SK-N-SH treated with all-trans-retinoic acid at 6 μM for 48 hours (cell line): Measurements from ENCODE around the gene WDR20.

Source experiments
- ATAC-seq: fragments of 200-7000 bp; cut with Tn5 transposase; 3 replicates; pipeline ENCODE4 v1.9.1; 2020; ENCODE audit warnings: mild to moderate bottlenecking, moderate library complexity
- ARNTL ChIP-seq: fragments of 450-650 bp; formaldehyde crosslinking; IDR thresholded peaks from 2 replicates; pipeline ENCODE4 v1.5.0; 2020; ENCODE audit warnings: low read depth, mild to moderate bottlenecking, moderate library complexity, borderline replicate concordance
- BACH2 ChIP-seq: fragments of 250-450 bp; sonication (Bioruptor Pico); IDR thresholded peaks from 2 replicates; pipeline ENCODE4 v1.9.0; 2021; ENCODE audit warnings: mild to moderate bottlenecking, borderline replicate concordance
- CSDC2 ChIP-seq: fragments of 250-450 bp; sonication (Bioruptor Pico); IDR thresholded peaks from 2 replicates; pipeline ENCODE4 v1.5.0; 2020; ENCODE audit warnings: mild to moderate bottlenecking, moderate library complexity
- CSRNP3 ChIP-seq: fragments of 250-450 bp; sonication (Bioruptor Pico); IDR thresholded peaks from 2 replicates; pipeline ENCODE4 v1.5.1; 2021; ENCODE audit warnings: mild to moderate bottlenecking, moderate library complexity
- GLIS3 ChIP-seq: fragments of 250-450 bp; sonication (Bioruptor Pico); IDR thresholded peaks from 2 replicates; pipeline ENCODE4 v1.5.0; 2020; ENCODE audit warnings: mild to moderate bottlenecking, moderate library complexity
- PATZ1 ChIP-seq: fragments of 250-450 bp; sonication (Bioruptor Pico); IDR thresholded peaks from 2 replicates; pipeline ENCODE4 v1.8.0; 2020; ENCODE audit warnings: mild to moderate bottlenecking, moderate library complexity, borderline replicate concordance
- POU6F1 ChIP-seq: fragments of 250-450 bp; sonication (Bioruptor Pico); IDR thresholded peaks from 2 replicates; pipeline ENCODE4 v1.8.0; 2021; ENCODE audit warnings: low read depth, mild to moderate bottlenecking, moderate library complexity, borderline replicate concordance
- TCF4 ChIP-seq: fragments of 250-450 bp; sonication (Bioruptor Pico); IDR thresholded peaks from 2 replicates; pipeline ENCODE4 v1.8.0; 2021; ENCODE audit warnings: mild to moderate bottlenecking, moderate library complexity, borderline replicate concordance
- TOX ChIP-seq: fragments of 250-450 bp; sonication (Bioruptor Pico); IDR thresholded peaks from 2 replicates; pipeline ENCODE4 v1.8.0; 2021; ENCODE audit warnings: mild to moderate bottlenecking, moderate library complexity, borderline replicate concordance
- ZFP3 ChIP-seq: fragments of 250-450 bp; sonication (Bioruptor Pico); IDR thresholded peaks from 2 replicates; pipeline ENCODE4 v1.5.0; 2020; ENCODE audit warnings: mild to moderate bottlenecking, moderate library complexity
- ZFP30 ChIP-seq: fragments of 450-650 bp; formaldehyde crosslinking; IDR thresholded peaks from 2 replicates; pipeline ENCODE4 v1.5.0; 2022; ENCODE audit warnings: mild to moderate bottlenecking, moderate library complexity
- ZNF565 ChIP-seq: fragments of 450-650 bp; formaldehyde crosslinking; conservative IDR thresholded peaks from 2 replicates; pipeline ENCODE4 v1.5.0; 2020; ENCODE audit warnings: low read depth, mild to moderate bottlenecking, moderate library complexity
- ZNF8 ChIP-seq: fragments of 450-650 bp; formaldehyde crosslinking; IDR thresholded peaks from 2 replicates; pipeline ENCODE4 v1.5.0; 2020; ENCODE audit warnings: mild to moderate bottlenecking, moderate library complexity
- TF ChIP-seq, protein P1 (sequence below): fragments of 250-450 bp; sonication (Bioruptor Pico); IDR thresholded peaks from 2 replicates; pipeline ENCODE4 v1.5.1; 2020; ENCODE audit warnings: low read depth, mild to moderate bottlenecking, moderate library complexity
- TF ChIP-seq, protein P2 (sequence below): fragments of 250-450 bp; sonication (Bioruptor Pico); IDR thresholded peaks from 2 replicates; pipeline ENCODE4 v1.5.0; 2020; ENCODE audit warnings: mild to moderate bottlenecking, moderate library complexity

The WDR20 gene

DNA sequence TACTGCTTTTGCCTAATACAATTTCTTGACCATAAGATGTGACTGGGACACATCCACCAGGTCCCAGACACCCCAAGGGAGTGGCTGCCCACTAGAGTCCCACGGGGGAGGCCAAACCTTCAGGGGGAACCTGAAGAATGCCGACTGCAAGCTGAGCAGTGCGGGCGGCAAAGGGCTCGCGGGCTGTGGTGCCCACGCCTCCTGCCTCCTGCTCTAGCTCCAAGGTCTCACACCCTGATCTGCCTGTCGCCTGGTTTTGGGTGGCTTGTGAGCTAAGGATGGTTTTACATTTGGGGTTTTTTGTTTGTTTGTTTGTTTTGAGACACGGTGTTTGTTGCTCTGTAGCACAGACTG, 90.0 kb downstream of the WDR20 start (continued):
- TF ChIP-seq TOX (CRISPR knock-in tag) (no peak), BACH2 (CRISPR knock-in tag) (no peak), POU6F1 (no peak), GLIS3 (CRISPR knock-in tag) (no peak), CSDC2 (no peak), PATZ1 (CRISPR knock-in tag) (no peak)

- no peak for ATAC-seq
Observed at GRCh38 chr14:102230481-102231210, 90.9 kb downstream of the WDR20 start.

More at GRCh38 chr14:102230481-102231210, 90.9 kb downstream of the WDR20 start:
- TF ChIP-seq POU6F1 = no peak
- no peak for TF ChIP-seq ZNF8 (CRISPR knock-in tag)
- no peak for TF ChIP-seq ZNF565 (CRISPR knock-in tag)
- TF ChIP-seq CSRNP3 (CRISPR knock-in tag) = no peak
- no peak for TF ChIP-seq TCF4 (CRISPR knock-in tag)
- TF ChIP-seq, protein P1, sequence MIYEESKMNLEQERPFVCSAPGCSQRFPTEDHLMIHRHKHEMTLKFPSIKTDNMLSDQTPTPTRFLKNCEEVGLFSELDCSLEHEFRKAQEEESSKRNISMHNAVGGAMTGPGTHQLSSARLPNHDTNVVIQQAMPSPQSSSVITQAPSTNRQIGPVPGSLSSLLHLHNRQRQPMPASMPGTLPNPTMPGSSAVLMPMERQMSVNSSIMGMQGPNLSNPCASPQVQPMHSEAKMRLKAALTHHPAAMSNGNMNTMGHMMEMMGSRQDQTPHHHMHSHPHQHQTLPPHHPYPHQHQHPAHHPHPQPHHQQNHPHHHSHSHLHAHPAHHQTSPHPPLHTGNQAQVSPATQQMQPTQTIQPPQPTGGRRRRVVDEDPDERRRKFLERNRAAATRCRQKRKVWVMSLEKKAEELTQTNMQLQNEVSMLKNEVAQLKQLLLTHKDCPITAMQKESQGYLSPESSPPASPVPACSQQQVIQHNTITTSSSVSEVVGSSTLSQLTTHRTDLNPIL (CRISPR knock-in tag) = no peak
- TF ChIP-seq, protein P2, sequence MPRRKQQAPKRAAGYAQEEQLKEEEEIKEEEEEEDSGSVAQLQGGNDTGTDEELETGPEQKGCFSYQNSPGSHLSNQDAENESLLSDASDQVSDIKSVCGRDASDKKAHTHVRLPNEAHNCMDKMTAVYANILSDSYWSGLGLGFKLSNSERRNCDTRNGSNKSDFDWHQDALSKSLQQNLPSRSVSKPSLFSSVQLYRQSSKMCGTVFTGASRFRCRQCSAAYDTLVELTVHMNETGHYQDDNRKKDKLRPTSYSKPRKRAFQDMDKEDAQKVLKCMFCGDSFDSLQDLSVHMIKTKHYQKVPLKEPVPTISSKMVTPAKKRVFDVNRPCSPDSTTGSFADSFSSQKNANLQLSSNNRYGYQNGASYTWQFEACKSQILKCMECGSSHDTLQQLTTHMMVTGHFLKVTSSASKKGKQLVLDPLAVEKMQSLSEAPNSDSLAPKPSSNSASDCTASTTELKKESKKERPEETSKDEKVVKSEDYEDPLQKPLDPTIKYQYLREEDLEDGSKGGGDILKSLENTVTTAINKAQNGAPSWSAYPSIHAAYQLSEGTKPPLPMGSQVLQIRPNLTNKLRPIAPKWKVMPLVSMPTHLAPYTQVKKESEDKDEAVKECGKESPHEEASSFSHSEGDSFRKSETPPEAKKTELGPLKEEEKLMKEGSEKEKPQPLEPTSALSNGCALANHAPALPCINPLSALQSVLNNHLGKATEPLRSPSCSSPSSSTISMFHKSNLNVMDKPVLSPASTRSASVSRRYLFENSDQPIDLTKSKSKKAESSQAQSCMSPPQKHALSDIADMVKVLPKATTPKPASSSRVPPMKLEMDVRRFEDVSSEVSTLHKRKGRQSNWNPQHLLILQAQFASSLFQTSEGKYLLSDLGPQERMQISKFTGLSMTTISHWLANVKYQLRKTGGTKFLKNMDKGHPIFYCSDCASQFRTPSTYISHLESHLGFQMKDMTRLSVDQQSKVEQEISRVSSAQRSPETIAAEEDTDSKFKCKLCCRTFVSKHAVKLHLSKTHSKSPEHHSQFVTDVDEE (CRISPR knock-in tag) = no peak
- TF ChIP-seq ARNTL (CRISPR knock-in tag) = no peak
- no peak for TF ChIP-seq TOX (CRISPR knock-in tag)
- no peak for TF ChIP-seq CSDC2
- no peak for TF ChIP-seq ZFP30 (CRISPR knock-in tag)
- no peak for TF ChIP-seq ZFP3 (CRISPR knock-in tag)
